AG09309 (cell line): ENCODE results near the gene EPHB2.
"Not testable (repeated sequence)": the region's sequence is repeated elsewhere in the genome, so short reads cannot be mapped to it uniquely, and the experiment has no call there.

Experiments
- DNase-seq: peaks from one replicate; pipeline ENCODE4 v3.0.0-alpha.2; 2010; ENCODE audit warnings: low read depth
- H3K4me3 ChIP-seq: 2 replicates; pipeline ENCODE4 v1.5.1; 2011; ENCODE audit warnings: mild to moderate bottlenecking, low read depth, low read length, moderate library complexity; ENCODE audit not compliant: control insufficient read depth
- CTCF ChIP-seq: IDR thresholded peaks from 2 replicates; pipeline ENCODE4 v1.5.1; 2011; ENCODE audit warnings: mild to moderate bottlenecking, low read depth, low read length, inconsistent platforms; ENCODE audit not compliant: insufficient read depth, control insufficient read depth; ENCODE audit errors: missing control alignments

Gene EPHB2

GRCh38 chr1:22670352-22670975, 40.2 kb upstream of the EPHB2 start:
- no peak for TF ChIP-seq CTCF
- DNase-seq: no peak
- H3K4me3 ChIP-seq: no peak overlapping the region

- no peak overlapping the region for H3K4me3 ChIP-seq
- no peak for TF ChIP-seq CTCF
- no peak for DNase-seq
Measured at GRCh38 chr1:22671999-22672398, 38.6 kb upstream of the EPHB2 start.

GRCh38 chr1:22673486-22674409, 36.9 kb upstream of the EPHB2 start:
- DNase-seq: peak; percentile 28
- TF ChIP-seq CTCF: peak; percentile 87
- H3K4me3 ChIP-seq: no peak overlapping the region

GRCh38 chr1:22674410-22674749, 36.3 kb upstream of the EPHB2 start:
- H3K4me3 ChIP-seq: no peak overlapping the region
- no peak for TF ChIP-seq CTCF
- DNase-seq: no peak

DNA sequence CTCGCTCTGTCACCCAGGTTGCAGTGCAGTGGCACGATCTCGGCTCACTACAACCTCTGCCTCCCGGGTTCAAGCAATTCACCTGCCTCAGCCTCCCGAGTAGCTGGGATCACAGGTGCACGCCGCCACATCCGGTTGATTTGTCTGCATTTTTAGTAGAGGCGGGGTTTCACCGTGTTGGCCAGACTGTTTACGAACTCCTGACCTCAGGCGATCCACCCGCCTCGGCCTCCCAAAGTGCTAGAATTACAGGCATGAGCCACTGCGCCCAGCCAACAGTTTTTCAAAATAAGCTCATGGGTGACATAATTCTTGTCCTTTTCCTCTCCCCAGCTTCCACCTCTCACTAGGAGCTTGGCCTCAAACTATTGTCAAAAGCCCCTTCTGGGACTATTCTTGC, 34.5 kb upstream of the EPHB2 start:
- DNase-seq, H3K4me3 ChIP-seq: not testable (repeated sequence)

DNA sequence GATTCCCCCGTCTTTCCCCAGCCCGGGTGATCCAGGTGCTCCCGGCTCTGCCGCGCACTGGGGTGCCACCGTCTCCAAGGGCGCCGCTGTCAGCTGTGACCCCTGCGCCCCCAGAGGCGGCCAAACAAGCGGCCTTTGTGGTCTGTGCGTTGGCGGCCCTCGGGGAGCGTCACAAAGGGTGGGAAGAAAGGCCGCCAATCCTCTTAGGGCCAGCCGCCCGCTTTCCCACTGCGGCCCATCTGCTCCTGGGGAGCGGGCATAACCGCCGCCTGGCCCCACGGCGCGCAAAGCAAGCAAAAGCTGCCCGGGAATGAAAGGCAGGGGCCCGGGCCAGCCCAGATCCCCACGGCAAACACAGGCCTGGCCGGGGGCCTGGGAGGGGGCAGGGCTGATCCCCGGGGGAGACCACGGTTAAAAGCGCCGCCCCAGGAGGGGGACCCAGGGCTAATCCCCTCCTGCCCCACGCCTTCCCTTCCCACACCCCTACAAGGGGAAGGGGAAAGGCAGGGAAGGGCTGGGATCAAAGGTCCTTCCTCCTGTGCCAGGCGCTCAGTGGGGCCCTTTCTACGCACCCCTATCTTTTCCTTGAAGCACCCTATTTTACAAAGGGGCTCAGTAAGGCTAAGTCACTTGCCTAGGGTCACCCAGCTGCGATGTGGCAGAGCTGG, 33.6 kb upstream of the EPHB2 start:
- TF ChIP-seq CTCF: no peak
- DNase-seq: no peak
- no peak overlapping the region for H3K4me3 ChIP-seq
